Progenitor cell of endocrine pancreas (in vitro differentiated cells): ENCODE data around the gene SOS1. TPM values are rescaled to one million over a fixed set of nuclear protein-coding genes. Genes with fewer than 3 reads are reported as not detected.
"Not testable (repeated sequence)": the region's sequence is repeated elsewhere in the genome, so short reads cannot be mapped to it uniquely, and the experiment has no call there.

ENCODE experiments used
- DNase-seq: peaks from one replicate; pipeline ENCODE4 v3.0.0; 2021; ENCODE audit warnings: low spot score; ENCODE audit not compliant: unreplicated experiment
- H3K27ac Mint-ChIP-seq: 2 replicates; pipeline ENCODE4 v1.8.0; 2021; ENCODE audit warnings: mild to moderate bottlenecking, moderate library complexity, mixed read lengths
- H3K27me3 Mint-ChIP-seq: 2 replicates; pipeline ENCODE4 v1.8.0; 2021; ENCODE audit warnings: mixed read lengths
- H3K36me3 Mint-ChIP-seq: 2 replicates; pipeline ENCODE4 v1.8.0; 2022; ENCODE audit warnings: mixed read lengths; ENCODE audit not compliant: insufficient read depth
- H3K4me1 Mint-ChIP-seq: 2 replicates; pipeline ENCODE4 v1.8.0; 2021; ENCODE audit warnings: low read depth, mixed read lengths
- H3K4me3 Mint-ChIP-seq: 2 replicates; pipeline ENCODE4 v1.8.0; 2021; ENCODE audit warnings: low read depth, mild to moderate bottlenecking, moderate library complexity, mixed read lengths
- H3K9me3 Mint-ChIP-seq: 2 replicates; pipeline ENCODE4 v1.8.0; 2021; ENCODE audit warnings: low read depth, mixed read lengths
- total RNA-seq: library from RNA; stranded (reverse); gene quantifications from 2 replicates; pipeline ENCODE4 v1.2.1, GENCODE V29; 2021
- TF ChIP-seq, protein P1 (sequence below): fragments of 200-600 bp; sonication (generic); IDR thresholded peaks from one replicate; pipeline ENCODE4 v1.5.0; 2021; ENCODE audit warnings: antibody characterized with exemption, mild to moderate bottlenecking; ENCODE audit not compliant: unreplicated experiment

The SOS1 gene
- total RNA-seq, 1 donor from 2014 or later, result 77.0 TPM

GRCh38 chr2:39138837-39139211, 18.0 kb upstream of the SOS1 start:
- Mint-ChIP-seq H3K4me1 (peaks cover 6% of the 10 kb centered on the region), H3K27ac (no peak overlapping the region), H3K36me3 (no peaks in the 10 kb centered on the region), H3K4me3 (no peak overlapping the region), H3K9me3 (no peaks in the 10 kb centered on the region), H3K27me3 (no peaks in the 10 kb centered on the region)
- no peak for DNase-seq
- TF ChIP-seq, protein P1, sequence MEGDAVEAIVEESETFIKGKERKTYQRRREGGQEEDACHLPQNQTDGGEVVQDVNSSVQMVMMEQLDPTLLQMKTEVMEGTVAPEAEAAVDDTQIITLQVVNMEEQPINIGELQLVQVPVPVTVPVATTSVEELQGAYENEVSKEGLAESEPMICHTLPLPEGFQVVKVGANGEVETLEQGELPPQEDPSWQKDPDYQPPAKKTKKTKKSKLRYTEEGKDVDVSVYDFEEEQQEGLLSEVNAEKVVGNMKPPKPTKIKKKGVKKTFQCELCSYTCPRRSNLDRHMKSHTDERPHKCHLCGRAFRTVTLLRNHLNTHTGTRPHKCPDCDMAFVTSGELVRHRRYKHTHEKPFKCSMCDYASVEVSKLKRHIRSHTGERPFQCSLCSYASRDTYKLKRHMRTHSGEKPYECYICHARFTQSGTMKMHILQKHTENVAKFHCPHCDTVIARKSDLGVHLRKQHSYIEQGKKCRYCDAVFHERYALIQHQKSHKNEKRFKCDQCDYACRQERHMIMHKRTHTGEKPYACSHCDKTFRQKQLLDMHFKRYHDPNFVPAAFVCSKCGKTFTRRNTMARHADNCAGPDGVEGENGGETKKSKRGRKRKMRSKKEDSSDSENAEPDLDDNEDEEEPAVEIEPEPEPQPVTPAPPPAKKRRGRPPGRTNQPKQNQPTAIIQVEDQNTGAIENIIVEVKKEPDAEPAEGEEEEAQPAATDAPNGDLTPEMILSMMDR, result no peak

DNA sequence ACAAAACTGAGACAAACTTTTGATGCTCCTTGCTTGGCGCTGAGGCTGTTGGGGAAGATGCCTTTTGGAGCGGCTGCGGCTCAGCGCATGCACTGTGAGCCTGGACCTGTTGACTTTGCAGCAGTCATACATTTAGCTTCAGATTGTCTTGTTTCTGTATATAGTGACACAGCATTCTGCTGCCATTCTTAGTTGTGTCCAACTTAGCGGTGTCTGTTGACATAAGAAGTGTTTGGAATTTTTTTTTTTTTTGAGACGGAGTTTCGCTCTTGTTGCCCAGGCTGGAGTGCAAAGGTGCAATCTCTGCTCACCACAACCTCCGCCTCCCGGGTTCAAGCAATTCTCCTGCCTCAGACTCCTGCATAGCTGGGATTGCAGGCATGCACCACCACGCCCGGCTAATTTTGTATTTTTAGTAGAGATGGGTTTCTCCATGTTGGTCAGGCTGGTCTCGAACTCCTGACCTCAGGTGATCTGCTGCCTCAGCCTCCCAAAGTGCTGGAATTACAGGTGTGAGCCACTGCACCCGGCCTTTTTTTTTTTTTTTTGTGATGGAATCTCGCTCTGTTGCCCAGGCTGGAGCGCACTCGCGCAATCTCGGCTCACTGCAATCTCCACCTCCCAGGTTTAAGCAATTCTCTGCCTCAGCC, 17.5 kb upstream of the SOS1 start:
- not testable (repeated sequence) for H3K27me3 Mint-ChIP-seq, H3K4me3 Mint-ChIP-seq, H3K4me1 Mint-ChIP-seq, DNase-seq, H3K27ac Mint-ChIP-seq, H3K9me3 Mint-ChIP-seq, H3K36me3 Mint-ChIP-seq

DNA sequence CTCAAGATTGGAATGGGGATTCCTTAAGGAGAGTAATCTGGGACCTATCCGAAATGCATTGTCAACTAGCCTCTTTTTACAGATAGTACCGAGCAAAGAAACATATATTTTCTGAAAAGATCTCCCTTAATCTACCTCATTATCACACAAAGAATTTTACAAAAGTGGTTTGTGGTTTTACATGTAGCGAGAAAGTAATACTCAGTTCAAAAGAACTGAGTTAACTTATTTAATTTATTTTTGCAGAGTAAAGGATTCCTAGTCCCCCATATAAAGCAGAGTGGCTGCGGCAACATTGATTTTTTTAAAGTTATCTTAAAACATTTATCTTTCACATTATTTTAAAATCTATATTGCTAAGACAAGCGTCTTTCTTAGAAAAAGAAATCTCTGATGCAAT, 15.9 kb upstream of the SOS1 start:
- Mint-ChIP-seq H3K4me3 (no peak overlapping the region), H3K27ac (no peak overlapping the region), H3K36me3 (no peaks in the 10 kb centered on the region), H3K4me1 (peaks cover 4% of the 10 kb centered on the region), H3K27me3 (no peaks in the 10 kb centered on the region), H3K9me3 (no peaks in the 10 kb centered on the region)
- DNase-seq, result no peak
- TF ChIP-seq, protein P1, result no peak

- Mint-ChIP-seq H3K4me3 (no peak overlapping the region), H3K36me3 (no peaks in the 10 kb centered on the region), H3K27me3 (no peaks in the 10 kb centered on the region), H3K27ac (no peak overlapping the region), H3K4me1 (no peaks in the 10 kb centered on the region), H3K9me3 (no peaks in the 10 kb centered on the region)
- TF ChIP-seq, protein P1, result no peak
- DNase-seq, result no peak
Observed at GRCh38 chr2:39135690-39136259, 14.9 kb upstream of the SOS1 start.

DNA sequence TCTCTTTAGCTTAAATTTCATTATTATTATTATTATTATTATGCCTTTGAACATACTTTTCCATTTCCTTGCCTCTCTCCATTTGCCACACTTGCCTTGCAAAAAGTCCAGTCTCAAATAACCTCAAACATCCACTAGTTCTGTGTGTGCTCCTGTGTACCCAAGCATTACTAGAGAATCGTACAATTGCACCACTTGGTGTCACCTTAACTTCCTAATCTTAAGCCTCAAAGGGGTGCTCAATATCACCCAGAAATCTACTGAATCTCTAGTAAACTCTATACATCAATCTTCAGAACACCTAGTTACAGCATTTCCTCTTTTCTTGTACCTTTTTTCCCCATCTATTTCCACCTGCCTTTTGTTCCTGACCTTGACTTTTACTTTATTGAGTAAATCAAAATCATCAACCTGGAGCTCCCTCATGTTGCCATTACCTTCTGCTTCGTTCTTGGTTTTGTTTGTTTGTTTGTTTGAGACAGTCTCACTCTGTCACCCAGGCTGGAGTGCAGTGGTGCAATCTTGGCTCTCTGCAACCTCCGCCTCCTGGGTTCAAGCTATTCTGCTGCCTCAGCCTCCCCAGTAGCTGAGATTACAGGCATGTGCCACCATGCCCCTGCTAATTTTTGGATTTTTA, 12.5 kb upstream of the SOS1 start:
- no peaks in the 10 kb centered on the region for H3K4me1 Mint-ChIP-seq
- H3K4me3 Mint-ChIP-seq, result no peak overlapping the region
- no peaks in the 10 kb centered on the region for H3K9me3 Mint-ChIP-seq
- no peaks in the 10 kb centered on the region for H3K36me3 Mint-ChIP-seq
- DNase-seq, result no peak
- no peaks in the 10 kb centered on the region for H3K27me3 Mint-ChIP-seq
- no peak overlapping the region for H3K27ac Mint-ChIP-seq
- TF ChIP-seq, protein P1, result no peak

DNA sequence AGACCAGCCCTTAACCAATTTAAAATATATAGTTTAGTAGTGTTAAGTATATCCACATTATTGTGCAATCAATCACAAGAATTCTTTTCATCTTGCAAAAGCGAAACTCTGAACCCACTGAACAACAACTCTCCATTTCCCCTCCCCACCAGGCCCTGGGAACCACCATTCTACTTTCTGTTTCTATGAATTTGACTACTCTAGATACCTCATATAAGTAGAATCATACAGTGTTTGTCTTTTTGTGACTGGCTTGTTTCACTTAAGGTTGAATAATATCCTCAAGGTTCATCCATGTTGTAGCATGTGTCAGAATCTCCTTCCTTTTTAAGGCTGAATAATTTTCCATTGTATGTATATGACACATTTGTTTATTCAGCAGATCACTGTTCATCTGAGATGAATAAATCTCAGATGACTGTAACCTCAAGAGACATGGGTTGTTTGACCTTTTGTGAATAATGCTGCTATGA, 8.1 kb upstream of the SOS1 start:
- Mint-ChIP-seq H3K27me3 (no peaks in the 10 kb centered on the region), H3K27ac (no peak overlapping the region), H3K4me1 (peaks cover 6% of the 10 kb centered on the region), H3K9me3 (no peaks in the 10 kb centered on the region), H3K36me3 (no peaks in the 10 kb centered on the region), H3K4me3 (no peak overlapping the region)
- TF ChIP-seq, protein P1, result no peak
- DNase-seq, result no peak
